ENCODE measurements around the gene ITIH5.

DNA sequence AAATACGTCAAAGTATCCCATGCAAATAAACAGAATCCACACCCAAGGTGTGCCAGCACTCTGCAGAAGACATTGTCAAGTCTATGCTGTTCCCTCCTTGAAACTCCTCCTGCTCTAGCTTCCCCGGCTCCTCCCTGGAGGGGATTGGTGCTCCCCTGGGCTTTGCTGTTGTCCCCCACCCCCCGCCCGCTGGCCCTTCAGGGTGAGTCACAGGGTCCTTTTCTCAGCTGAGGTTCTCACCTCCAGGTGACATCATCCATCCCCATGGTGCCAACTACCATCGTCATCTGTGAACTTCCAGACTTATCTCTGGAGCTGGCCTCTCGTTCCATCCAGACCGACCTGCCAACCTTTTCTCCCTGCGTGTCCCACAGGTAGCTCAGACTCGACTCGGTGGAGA is 77.0 kb downstream of the ITIH5 start:
- TF ChIP-seq, protein P1, sequence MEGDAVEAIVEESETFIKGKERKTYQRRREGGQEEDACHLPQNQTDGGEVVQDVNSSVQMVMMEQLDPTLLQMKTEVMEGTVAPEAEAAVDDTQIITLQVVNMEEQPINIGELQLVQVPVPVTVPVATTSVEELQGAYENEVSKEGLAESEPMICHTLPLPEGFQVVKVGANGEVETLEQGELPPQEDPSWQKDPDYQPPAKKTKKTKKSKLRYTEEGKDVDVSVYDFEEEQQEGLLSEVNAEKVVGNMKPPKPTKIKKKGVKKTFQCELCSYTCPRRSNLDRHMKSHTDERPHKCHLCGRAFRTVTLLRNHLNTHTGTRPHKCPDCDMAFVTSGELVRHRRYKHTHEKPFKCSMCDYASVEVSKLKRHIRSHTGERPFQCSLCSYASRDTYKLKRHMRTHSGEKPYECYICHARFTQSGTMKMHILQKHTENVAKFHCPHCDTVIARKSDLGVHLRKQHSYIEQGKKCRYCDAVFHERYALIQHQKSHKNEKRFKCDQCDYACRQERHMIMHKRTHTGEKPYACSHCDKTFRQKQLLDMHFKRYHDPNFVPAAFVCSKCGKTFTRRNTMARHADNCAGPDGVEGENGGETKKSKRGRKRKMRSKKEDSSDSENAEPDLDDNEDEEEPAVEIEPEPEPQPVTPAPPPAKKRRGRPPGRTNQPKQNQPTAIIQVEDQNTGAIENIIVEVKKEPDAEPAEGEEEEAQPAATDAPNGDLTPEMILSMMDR (conservative IDR thresholded peaks at IDR 0.05; ENCODE audit: low read length) = no peak
- no peak for TF ChIP-seq EZH2phosphoT487 (IDR thresholded peaks at IDR 0.05; ENCODE audit: borderline replicate concordance, low read depth, low read length)

All from OCI-LY7 (cell line).